HepG2 (cell line): Measurements from ENCODE around the gene DPYD. TPM values are rescaled to one million over a fixed set of nuclear protein-coding genes. Genes with fewer than 3 reads are reported as not detected.

ENCODE experiments used
- ATAC-seq: fragments of 200-7000 bp; cut with Tn5 transposase; 3 replicates; pipeline ENCODE4 v1.9.1; 2020; ENCODE audit warnings: mild to moderate bottlenecking, moderate library complexity
- BruUV-seq: library from RNA; stranded (reverse); fragments of 400-500 nt; replicated peaks from 2 replicates; lab custom pipeline; 2021; lab: Mats Ljungman, UMichigan
- CTCF ChIA-PET: fragments of 300-600 bp; formaldehyde crosslinking; extraction: SDS; loops from one replicate; lab custom pipeline; 2021; ENCODE audit warnings: low total read pairs, inconsistent platforms, low intra/inter-chr PET ratio; lab: Yijun Ruan, JAX
- POLR2A ChIA-PET: fragments of 350-600 bp; sonication (Branson Sonifier 250); formaldehyde crosslinking; loops from one replicate; lab custom pipeline; 2020; ENCODE audit warnings: antibody characterized with exemption, inconsistent platforms; lab: Yijun Ruan, JAX
- DNase-seq: peaks from one replicate; pipeline ENCODE4 v3.0.0-alpha.2; 2015; ENCODE audit warnings: low spot score
- FAIRE-seq: peaks from 3 replicates; lab custom pipeline; 2011; peaks lifted over from hg19 to GRCh38; lab: Jason Lieb, UNC
- H2AFZ ChIP-seq: one replicate; pipeline ENCODE4 v1.6.1; 2011; ENCODE audit warnings: low read length, inconsistent platforms
- H3K27ac ChIP-seq: fragments of 300-600 bp; 3 replicates; pipeline ENCODE4 v1.8.0; 2011; ENCODE audit warnings: mixed run types, mild to moderate bottlenecking, mixed read lengths, low read length, inconsistent platforms; ENCODE audit not compliant: insufficient read depth; ENCODE audit errors: extremely low read length
- H3K27me3 ChIP-seq, 2 experiments: fragments of 200-600 bp in 1 of 2; 2 replicates in 1 of 2; 3 replicates in 1 of 2; pipeline versions ENCODE4 v1.6.0 to v1.8.0; 2011; ENCODE audit warnings: low read length in 2 of 2, mild to moderate bottlenecking in 2 of 2, moderate library complexity in 2 of 2, inconsistent platforms in 1 of 2; ENCODE audit not compliant: insufficient read depth in 2 of 2, control insufficient read depth in 1 of 2
- H3K36me3 ChIP-seq, 2 experiments: fragments of 200-600 bp in 1 of 2; replicated peaks in 1 of 2; 2 replicates in 1 of 2; 3 replicates in 1 of 2; pipeline versions ENCODE4 v1.5.1 to v1.8.0; 2011; ENCODE audit warnings: low read length in 2 of 2, inconsistent platforms in 1 of 2; ENCODE audit not compliant: insufficient read depth in 2 of 2, control insufficient read depth in 1 of 2
- H3K4me1 ChIP-seq: 2 replicates; pipeline ENCODE4 v1.5.1; 2012; ENCODE audit warnings: low read length, inconsistent platforms; ENCODE audit not compliant: insufficient read depth
- H3K4me2 ChIP-seq: 2 replicates; pipeline ENCODE4 v1.6.0; 2011; ENCODE audit warnings: low read depth, low read length, inconsistent platforms
- H3K4me3 ChIP-seq, 3 experiments: fragments of 200-600 bp in 1 of 3; sonication (generic), shearing (Covaris generic) in 1 of 3; replicated peaks in 1 of 3; 2 replicates each; pipeline ENCODE4 v1.5.1; 2011 to 2016; ENCODE audit warnings: low read length in 3 of 3, inconsistent platforms in 2 of 3, low read depth in 2 of 3, mild to moderate bottlenecking in 2 of 3, control low read depth in 1 of 3, mixed read lengths in 1 of 3; ENCODE audit not compliant: insufficient read depth in 1 of 3
- H3K79me2 ChIP-seq: one replicate; pipeline ENCODE4 v1.6.1; 2011; ENCODE audit warnings: low read length, inconsistent platforms; ENCODE audit not compliant: insufficient read depth
- H3K9ac ChIP-seq: 2 replicates; pipeline ENCODE4 v1.6.0; 2011; ENCODE audit warnings: mild to moderate bottlenecking, low read depth, low read length, inconsistent platforms; ENCODE audit not compliant: insufficient read depth
- H3K9me3 ChIP-seq: 2 replicates; pipeline ENCODE4 v1.5.1; 2012; ENCODE audit warnings: mild to moderate bottlenecking, low read length
- H4K20me1 ChIP-seq: 2 replicates; pipeline ENCODE4 v1.6.0; 2011; ENCODE audit warnings: inconsistent platforms, mild to moderate bottlenecking, low read length, moderate library complexity; ENCODE audit not compliant: insufficient read depth
- HNRNPL ChIP-seq: fragments of 200-400 bp; formaldehyde crosslinking; IDR thresholded peaks from 2 replicates; pipeline ENCODE4 v1.6.1; 2017; ENCODE audit warnings: mild to moderate bottlenecking, low read depth, low read length
- NONO ChIP-seq, 2 experiments: fragments of 450-650 bp in 1 of 2; sonication (generic) in 1 of 2; formaldehyde crosslinking in 1 of 2; IDR thresholded peaks in 1 of 2; conservative IDR thresholded peaks in 1 of 2; 2 replicates each; pipeline versions ENCODE4 v1.6.1 to v1.8.0; 2017 to 2022; ENCODE audit warnings: mild to moderate bottlenecking in 1 of 2, missing genetic modification reagents in 1 of 2, moderate library complexity in 1 of 2
- POGZ ChIP-seq: sonication (generic); formaldehyde crosslinking; IDR thresholded peaks from 2 replicates; pipeline ENCODE4 v1.4.0; 2020; ENCODE audit warnings: mild to moderate bottlenecking, missing genetic modification reagents
- RNF2 ChIP-seq: fragments of 450-650 bp; conservative IDR thresholded peaks from 2 replicates; pipeline ENCODE4 v1.6.1; 2016; ENCODE audit warnings: low read depth
- ZFP62 ChIP-seq: sonication (generic); formaldehyde crosslinking; IDR thresholded peaks from 2 replicates; pipeline ENCODE4 v1.4.0; 2020; ENCODE audit warnings: missing genetic modification reagents
- ZNF317 ChIP-seq: sonication (generic); formaldehyde crosslinking; IDR thresholded peaks from 2 replicates; pipeline ENCODE4 v1.5.0; 2020; ENCODE audit warnings: mild to moderate bottlenecking, missing genetic modification reagents
- ZNF709 ChIP-seq: sonication (generic); formaldehyde crosslinking; IDR thresholded peaks from 2 replicates; pipeline ENCODE4 v1.5.0; 2020; ENCODE audit warnings: mild to moderate bottlenecking, missing genetic modification reagents
- WGBS: methylation state at CpG from one replicate; pipeline ENCODE4 v1.1.6; 2017; ENCODE audit warnings: low lambda C conversion rate; 5-methylcytosine and 5-hydroxymethylcytosine counted together
- in situ Hi-C: cut with HindIII; loops from 2 replicates; pipeline ENCODE4 v1.10.0; 2017; ENCODE audit warnings: low pct_unique_long_range_greater_than_20kb; ENCODE audit not compliant: extremely low pct_ligation_motif_present
- intact Hi-C: fragments of 100-400 bp; cut with micrococcal nuclease; formaldehyde crosslinking; loops from one replicate; pipeline ENCODE4 v1.10.0; 2022; ENCODE audit not compliant: unreplicated experiment
- polyA plus RNA-seq, 8 experiments: library from polyadenylated mRNA; depleted of rRNA in 3 of 8; stranded (reverse) in 7 of 8; unstranded in 1 of 8; fragments of >200 nt; fragmentation: Illumina TruSeq in 4 of 8; extraction: Trizol in 4 of 8; gene quantifications; 2 replicates each; pipeline versions ENCODE4 v1.2.1 to v1.2.3, GENCODE V29; 2011 to 2016; ENCODE audit warnings: low read depth in 4 of 8, missing spikeins in 1 of 8, mixed read lengths in 1 of 8; ENCODE audit not compliant: insufficient read depth in 1 of 8
- total RNA-seq, 5 experiments: library from RNA; depleted of rRNA; stranded (reverse); fragments of >200 nt; fragmentation: Illumina TruSeq; extraction: Trizol; gene quantifications; 2 replicates each; pipeline ENCODE4 v1.2.3, GENCODE V29; 2016; ENCODE audit warnings: low read depth in 1 of 5
- TF ChIP-seq, protein P1 (sequence below): IDR thresholded peaks from 2 replicates; pipeline ENCODE4 v1.6.1; 2012; ENCODE audit warnings: low read length, improper control_type of control experiment
- TF ChIP-seq, protein P2 (sequence below): sonication (generic); formaldehyde crosslinking; IDR thresholded peaks from 2 replicates; pipeline ENCODE4 v1.4.0; 2020; ENCODE audit warnings: mild to moderate bottlenecking, missing genetic modification reagents

The DPYD gene
- total and polyA plus RNA-seq, 2 of the 13 experiments (the other 11 are each of a cell fraction or from before 2014, with no cell fraction given), result 1.3 to 3.4 TPM

GRCh38 chr1:97170300-97170699 lies 750.5 kb downstream of the DPYD start:
- no peak overlapping the region for H3K4me3 ChIP-seq
- intact Hi-C loops (no loop called here), in situ Hi-C loops (no loop called here)
- ChIA-PET POLR2A (no interaction called here), CTCF (no interaction called here)
- peaks cover 32% of the 10 kb centered on the region for H3K9me3 ChIP-seq
- H4K20me1 ChIP-seq, result no peaks in the 10 kb centered on the region
- no peak overlapping the region for H3K4me2 ChIP-seq
- H3K36me3 ChIP-seq, result no peaks in the 10 kb centered on the region
- no TSS peak for BruUV-seq
- 32% methylated on average over 2 of the region's 2 CpGs for WGBS
- no peaks in the 10 kb centered on the region for H3K79me2 ChIP-seq
- no peak overlapping the region for H3K9ac ChIP-seq
- no peak overlapping the region for H2AFZ ChIP-seq
- no peak for TF ChIP-seq RNF2
- DNase-seq (no peak), ATAC-seq (no peak), FAIRE-seq (no peak)
- H3K27me3 ChIP-seq, result no peaks in the 10 kb centered on the region
- no peak overlapping the region for H3K27ac ChIP-seq
- no peaks in the 10 kb centered on the region for H3K4me1 ChIP-seq

DNA sequence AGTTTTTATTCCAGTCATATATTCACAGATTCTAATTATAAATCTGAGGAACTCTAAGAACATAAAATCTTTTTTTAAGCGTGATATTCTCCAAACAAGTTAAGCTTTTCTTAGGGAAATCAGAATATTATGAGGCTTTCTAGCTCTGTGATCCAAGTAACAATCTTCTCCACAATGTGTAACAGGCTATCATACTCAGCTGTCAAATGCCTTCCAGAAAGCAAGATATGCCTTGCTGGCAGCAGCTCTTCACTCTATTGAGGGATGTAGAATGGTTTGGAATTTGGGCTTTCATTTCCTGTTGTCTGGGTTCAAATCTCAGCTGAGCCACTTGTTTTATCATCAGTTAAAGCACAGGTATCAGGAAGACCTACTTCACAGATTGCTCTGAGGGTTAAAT lies 752.8 kb downstream of the DPYD start:
- no peaks in the 10 kb centered on the region for H4K20me1 ChIP-seq
- no peak overlapping the region for H3K9ac ChIP-seq
- POLR2A ChIA-PET, result no interaction called here
- CTCF ChIA-PET, result no interaction called here
- no peaks in the 10 kb centered on the region for H3K79me2 ChIP-seq
- H3K4me1 ChIP-seq, result no peaks in the 10 kb centered on the region
- peaks cover 40% of the 10 kb centered on the region for H3K9me3 ChIP-seq
- FAIRE-seq, result no peak
- no peak overlapping the region for H3K4me2 ChIP-seq
- in situ Hi-C loops, result no loop called here
- 51% methylated on average over 1 of the region's 1 CpG for WGBS
- no peaks in the 10 kb centered on the region for H3K27me3 ChIP-seq
- BruUV-seq, result no TSS peak
- no peak overlapping the region for H3K4me3 ChIP-seq
- TF ChIP-seq POGZ (CRISPR knock-in tag) (no peak), ZNF709 (no peak), ZFP62 (CRISPR knock-in tag) (no peak), ZNF317 (CRISPR knock-in tag) (no peak), HNRNPL (no peak), NONO (IDR thresholded peaks at IDR 0.05) (no peak), NONO (CRISPR knock-in tag; conservative IDR thresholded peaks at IDR 0.05) (no peak)
- TF ChIP-seq, protein P1, sequence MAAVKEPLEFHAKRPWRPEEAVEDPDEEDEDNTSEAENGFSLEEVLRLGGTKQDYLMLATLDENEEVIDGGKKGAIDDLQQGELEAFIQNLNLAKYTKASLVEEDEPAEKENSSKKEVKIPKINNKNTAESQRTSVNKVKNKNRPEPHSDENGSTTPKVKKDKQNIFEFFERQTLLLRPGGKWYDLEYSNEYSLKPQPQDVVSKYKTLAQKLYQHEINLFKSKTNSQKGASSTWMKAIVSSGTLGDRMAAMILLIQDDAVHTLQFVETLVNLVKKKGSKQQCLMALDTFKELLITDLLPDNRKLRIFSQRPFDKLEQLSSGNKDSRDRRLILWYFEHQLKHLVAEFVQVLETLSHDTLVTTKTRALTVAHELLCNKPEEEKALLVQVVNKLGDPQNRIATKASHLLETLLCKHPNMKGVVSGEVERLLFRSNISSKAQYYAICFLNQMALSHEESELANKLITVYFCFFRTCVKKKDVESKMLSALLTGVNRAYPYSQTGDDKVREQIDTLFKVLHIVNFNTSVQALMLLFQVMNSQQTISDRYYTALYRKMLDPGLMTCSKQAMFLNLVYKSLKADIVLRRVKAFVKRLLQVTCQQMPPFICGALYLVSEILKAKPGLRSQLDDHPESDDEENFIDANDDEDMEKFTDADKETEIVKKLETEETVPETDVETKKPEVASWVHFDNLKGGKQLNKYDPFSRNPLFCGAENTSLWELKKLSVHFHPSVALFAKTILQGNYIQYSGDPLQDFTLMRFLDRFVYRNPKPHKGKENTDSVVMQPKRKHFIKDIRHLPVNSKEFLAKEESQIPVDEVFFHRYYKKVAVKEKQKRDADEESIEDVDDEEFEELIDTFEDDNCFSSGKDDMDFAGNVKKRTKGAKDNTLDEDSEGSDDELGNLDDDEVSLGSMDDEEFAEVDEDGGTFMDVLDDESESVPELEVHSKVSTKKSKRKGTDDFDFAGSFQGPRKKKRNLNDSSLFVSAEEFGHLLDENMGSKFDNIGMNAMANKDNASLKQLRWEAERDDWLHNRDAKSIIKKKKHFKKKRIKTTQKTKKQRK, result no peak
- TF ChIP-seq, protein P2, sequence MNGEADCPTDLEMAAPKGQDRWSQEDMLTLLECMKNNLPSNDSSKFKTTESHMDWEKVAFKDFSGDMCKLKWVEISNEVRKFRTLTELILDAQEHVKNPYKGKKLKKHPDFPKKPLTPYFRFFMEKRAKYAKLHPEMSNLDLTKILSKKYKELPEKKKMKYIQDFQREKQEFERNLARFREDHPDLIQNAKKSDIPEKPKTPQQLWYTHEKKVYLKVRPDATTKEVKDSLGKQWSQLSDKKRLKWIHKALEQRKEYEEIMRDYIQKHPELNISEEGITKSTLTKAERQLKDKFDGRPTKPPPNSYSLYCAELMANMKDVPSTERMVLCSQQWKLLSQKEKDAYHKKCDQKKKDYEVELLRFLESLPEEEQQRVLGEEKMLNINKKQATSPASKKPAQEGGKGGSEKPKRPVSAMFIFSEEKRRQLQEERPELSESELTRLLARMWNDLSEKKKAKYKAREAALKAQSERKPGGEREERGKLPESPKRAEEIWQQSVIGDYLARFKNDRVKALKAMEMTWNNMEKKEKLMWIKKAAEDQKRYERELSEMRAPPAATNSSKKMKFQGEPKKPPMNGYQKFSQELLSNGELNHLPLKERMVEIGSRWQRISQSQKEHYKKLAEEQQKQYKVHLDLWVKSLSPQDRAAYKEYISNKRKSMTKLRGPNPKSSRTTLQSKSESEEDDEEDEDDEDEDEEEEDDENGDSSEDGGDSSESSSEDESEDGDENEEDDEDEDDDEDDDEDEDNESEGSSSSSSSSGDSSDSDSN (CRISPR knock-in tag), result no peak
- no peak overlapping the region for H3K27ac ChIP-seq
- no peak for DNase-seq
- no peaks in the 10 kb centered on the region for H3K36me3 ChIP-seq
- intact Hi-C loops, result no loop called here
- H2AFZ ChIP-seq, result no peak overlapping the region
- ATAC-seq, result no peak
